ENCODE results near the gene CCDC86.

CCDC86 gene

DNA sequence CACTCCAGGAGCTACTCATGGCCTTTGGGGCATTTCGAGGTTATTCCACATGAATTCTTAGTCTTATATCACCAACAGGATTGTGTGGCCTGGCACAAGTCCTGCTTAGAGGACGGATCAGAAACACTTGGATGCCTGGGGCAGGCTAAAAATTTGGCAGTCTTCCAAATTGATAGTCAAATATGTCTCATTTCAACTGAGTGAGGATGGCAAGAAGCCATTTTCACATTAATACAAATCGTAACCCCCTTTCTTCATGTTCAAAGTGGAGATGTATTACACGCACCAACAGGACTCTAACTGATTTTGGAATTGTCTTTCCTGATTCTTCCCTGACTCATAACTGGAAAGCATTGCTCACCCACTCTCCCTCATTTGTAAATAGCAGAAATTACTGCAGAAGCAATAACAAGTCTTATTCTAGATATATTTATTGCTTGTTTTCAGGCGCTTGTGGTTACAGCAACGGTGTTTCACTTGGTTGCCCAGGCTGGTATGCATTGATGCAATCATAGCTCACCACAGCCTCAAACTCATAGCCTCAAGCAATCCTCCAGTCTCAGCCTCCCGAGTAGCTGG, 10.3 kb upstream of the CCDC86 start:
- no peak for DNase-seq

DNA sequence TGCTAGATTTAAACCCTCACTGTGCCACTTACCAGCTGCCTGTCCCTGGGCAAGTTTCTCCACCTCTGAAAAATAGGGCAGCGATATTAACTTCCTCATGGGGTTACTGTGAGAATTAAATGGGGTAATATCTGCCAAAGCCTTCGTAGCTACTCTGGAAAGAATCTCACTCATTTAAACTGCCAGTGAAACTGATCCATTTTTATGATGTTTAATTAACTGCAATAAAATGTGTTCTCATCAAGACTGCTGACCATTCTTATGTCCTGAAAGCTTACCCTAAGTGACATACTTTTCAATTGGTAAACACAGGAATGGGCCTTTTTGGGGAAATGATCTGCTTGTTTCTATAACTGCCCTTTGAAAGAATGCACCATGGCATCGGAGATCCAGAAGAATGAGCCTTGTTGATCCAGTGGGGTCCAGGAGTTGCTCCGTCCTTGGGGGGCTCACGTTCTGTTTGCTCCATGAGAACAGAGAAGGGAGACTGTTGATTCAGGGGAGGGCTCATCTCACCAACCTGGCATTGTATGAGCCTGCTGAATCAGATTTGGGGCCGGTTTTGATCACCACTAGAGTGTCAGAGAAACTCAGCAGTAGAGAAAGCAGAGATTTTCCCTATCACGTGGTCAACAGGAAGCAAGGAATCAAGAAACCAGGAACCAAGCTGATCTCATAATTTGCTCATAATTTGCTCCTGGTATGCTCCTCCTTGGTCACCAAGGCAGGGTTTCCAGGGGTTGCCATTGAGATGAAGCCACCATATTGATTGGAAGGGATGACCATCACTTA, 7.0 kb upstream of the CCDC86 start:
- no peak for DNase-seq

GRCh38 chr11:60835534-60835846, 6.4 kb upstream of the CCDC86 start:
- no peak for DNase-seq

DNA sequence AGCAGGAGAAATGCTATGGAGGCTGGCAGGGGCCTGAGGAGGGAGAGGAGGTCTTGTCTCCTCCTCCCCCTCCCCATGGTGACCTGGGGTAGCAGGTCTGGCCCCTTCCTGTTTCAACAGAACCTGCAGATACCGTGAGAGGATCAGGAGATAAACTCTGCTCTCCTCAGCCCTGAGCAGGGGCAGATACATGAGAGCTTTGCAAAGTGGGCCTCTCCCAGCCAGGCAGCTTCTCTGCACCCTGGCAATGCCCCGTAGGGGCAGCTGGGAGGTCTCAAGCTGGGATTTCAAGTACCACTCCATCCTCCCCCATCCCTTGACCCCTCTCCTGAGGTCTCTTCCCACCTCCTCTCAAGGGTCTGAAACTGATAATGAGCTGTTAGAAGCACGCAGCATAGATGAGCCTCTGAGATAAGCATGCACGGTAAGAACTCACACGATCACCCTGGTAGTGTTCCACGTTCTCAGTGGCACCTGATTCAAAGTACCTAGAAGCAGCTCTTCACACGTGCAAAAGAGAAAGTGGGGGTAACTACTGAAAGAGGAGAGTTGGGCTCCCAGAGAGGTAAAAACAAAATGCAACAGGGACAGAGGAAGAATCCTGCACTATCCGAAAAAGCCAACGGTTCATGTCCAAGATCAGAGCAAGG, 4.9 kb upstream of the CCDC86 start:
- no peak for DNase-seq

- DNase-seq, result no peak
These were observed 3.8 kb upstream of the CCDC86 start for GRCh38 chr11:60838132-60838531.

DNA sequence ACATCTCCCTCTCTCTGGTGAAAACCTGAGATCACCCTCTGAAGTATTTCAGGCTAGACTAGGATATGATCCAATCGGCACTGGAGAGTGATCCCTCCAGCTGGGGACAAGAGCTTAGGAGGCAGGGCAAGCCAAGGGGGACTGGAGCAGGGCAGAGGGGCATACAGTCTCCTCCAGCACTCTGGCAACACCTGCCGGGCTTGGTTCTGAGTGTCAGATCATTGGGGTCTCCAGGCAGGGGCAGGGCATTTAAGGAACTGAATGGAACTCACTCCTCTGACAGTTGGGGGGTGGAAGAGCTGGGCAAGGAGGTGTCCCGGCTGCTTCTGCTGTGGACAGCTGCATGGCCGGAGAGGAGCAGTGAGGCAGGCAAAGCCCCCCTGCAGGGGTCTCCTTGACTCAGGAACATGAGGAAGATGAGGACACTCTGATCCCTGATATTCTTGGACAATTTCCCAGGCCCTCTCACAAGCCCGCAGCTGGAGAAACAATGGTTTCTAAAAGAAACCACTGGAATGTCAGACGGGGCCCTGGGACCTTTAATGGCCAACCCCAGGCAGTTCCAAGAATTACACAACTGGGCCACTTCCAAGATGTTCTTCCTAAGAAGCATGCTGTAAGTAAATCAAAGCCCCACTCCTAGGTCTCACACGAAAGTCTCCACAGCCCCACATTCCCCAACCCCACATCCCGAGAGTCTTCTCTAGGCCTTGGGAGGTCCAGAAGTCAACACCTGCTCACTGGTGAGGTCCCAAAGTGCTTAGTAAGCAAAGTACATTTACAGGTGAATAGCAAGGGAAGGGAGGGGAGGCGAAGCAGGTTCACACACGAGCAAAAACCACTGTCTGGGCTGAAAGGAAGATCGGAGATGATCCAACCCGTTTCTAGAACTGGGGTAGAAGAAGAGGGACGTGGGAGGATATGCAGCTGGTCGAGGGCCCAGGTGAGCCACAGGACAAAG, 1.2 kb upstream of the CCDC86 start:
- no peak for DNase-seq

- no peak for DNase-seq
These were observed 1.0 kb downstream of the CCDC86 start for GRCh38 chr11:60842668-60843600.

GRCh38 chr11:60844045-60844869, 2.3 kb downstream of the CCDC86 start:
- no peak for DNase-seq

- DNase-seq, result no peak
These were observed 2.9 kb downstream of the CCDC86 start for GRCh38 chr11:60844870-60845221.

GRCh38 chr11:60845338-60845737, 3.4 kb downstream of the CCDC86 start:
- no peak for DNase-seq

- DNase-seq, result no peak
These were observed 5.4 kb downstream of the CCDC86 start for GRCh38 chr11:60847281-60847680.

GRCh38 chr11:60847896-60848295, 6.0 kb downstream of the CCDC86 start:
- DNase-seq, result no peak

DNA sequence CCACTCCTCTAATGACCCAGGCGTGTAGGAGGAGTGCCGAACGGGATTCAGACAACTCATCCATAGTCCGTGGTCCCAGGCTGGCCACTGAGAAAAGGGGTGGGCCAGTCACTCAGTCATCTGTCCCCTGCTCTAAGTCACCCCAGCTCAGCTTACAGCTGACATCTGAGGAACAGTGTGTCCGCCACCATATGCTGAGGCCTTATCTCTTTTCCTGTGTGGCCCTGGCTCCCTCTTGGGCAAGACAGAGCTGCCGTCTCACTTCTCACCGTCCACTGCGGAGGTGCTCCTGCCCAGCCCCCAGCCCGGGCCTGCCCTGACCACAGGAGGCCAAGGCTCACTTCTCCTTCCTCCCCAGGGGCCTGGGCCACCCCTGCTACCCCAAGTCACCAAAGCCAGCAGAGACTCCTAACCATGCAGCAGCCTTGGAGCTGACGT, 6.8 kb downstream of the CCDC86 start:
- DNase-seq, result no peak

- DNase-seq, result no peak
These were observed 8.0 kb downstream of the CCDC86 start for GRCh38 chr11:60849641-60850520.

DNA sequence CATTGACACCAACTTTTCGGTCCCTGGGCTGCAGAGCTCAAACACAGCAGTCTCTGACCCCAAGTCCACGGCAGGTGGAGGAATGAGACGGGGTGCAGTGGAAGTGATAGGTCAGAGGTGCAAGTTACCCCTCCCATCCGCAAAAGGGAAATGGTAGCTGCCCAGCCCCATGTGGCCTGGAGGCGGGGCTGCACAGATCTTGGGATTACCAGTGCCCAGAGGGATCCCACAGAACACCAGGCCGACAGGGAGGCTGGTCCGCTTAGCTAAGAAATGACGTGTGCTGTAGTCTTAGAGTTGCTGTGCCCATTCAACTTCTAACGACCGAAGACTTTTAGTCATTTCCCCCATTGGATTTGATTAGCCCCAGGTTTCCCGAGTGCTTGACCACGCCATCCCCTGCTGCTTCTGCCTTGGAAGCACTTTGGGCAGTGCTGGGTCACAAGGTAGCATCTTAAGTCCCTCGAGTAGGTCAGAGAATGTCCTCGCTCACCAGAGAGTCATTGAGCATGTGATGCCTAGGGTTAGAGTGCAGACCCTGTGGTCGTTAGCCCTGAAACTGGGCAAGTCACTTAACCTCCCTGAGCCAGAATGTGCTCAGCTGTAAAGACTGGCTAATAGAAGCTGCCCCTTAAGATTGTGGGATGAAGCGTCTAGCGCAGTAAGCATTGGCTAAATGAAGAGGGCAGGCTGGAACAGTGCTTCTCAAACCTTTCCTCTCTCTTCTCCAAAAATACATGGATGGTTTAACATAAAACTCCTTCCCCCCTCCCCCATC, 9.6 kb downstream of the CCDC86 start:
- no peak for DNase-seq

- no peak for DNase-seq
These were observed 10.4 kb downstream of the CCDC86 start for GRCh38 chr11:60852117-60852981.

DNA sequence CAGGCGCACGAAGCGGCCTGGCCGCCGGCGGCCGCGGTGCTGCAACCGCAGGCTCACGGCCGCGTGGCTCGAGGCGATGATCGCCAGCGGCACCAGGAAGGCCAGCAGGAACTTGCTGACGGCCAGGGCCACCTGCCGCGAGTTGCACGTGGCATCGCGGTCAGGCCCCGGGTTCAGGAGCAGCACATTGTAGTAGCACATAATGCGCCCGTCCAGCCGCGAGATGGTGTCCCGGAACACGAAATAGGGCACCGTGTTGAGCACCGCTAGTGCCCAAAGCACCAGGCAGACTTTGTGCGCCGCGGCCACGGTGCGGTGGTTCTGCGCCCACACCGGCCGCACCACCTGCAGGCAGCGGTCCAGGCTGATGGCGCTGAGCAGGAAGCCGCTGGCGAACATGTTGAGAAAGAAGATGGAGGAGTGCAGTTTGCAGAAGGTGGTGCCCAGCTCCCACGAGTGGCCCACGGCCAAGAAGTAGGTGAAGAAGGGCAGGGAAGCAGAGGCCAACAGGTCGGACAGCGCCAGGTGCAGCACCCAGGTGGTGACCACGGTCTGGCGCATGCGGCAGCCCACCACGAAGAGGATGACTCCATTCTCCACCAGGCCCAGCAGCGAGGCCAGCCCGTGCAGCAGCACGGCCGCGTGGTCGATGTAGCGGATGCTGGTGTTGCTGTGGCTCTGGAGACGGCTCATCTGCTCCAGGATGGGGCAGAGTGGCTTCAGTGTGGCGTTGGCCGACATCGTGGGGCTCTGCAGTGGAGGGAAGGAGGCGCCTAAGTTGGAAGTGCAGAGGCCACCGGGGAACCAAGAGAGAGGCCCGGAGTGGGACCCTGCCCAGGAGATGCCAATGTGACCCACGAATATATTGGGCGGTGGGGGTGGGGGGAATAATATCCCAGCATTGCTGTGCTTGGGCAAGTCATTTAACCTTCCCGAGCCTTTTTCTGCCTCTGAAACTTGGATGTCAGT, 11.4 kb downstream of the CCDC86 start:
- DNase-seq, result no peak
